ENCODE data around the gene MMADHC. TPM values are rescaled to one million over a fixed set of nuclear protein-coding genes. Genes with fewer than 3 reads are reported as not detected.

MMADHC gene
- total and polyA plus RNA-seq, 2 of the 4 experiments (the other 2 are of a cell fraction), result 62.6 to 112 TPM

- Histone ChIP-seq H2BK120ac (ENCODE audit: low read depth, low read length) (no peak overlapping the region), H2AK9ac (replicated peaks; ENCODE audit: low read depth, low read length, poor library complexity) (no peak overlapping the region), H2BK15ac (ENCODE audit: low read depth, low read length) (no peak overlapping the region), H3K27ac (ENCODE audit: insufficient read depth, low read length) (no peak overlapping the region), H3K56ac (ENCODE audit: extremely low read depth, insufficient read depth, low read length) (no peak overlapping the region), H4K20me1 (ENCODE audit: insufficient read depth, low read length) (no peaks in the 10 kb centered on the region), H2BK20ac (ENCODE audit: low read depth, low read length) (peak overlapping the region; percentile 92), H3K4me2 (ENCODE audit: low read depth, low read length) (peak overlapping the region; percentile 6; the same call in 1 of the 2 replicates), H3K4me3 (ENCODE audit: insufficient read depth, low read depth, low read length) (no peak overlapping the region), H4K91ac (ENCODE audit: insufficient read depth, low read depth, low read length) (no peak overlapping the region), H3K9me1 (ENCODE audit: insufficient read depth, low read length) (peaks cover 6% of the 10 kb centered on the region; the same call in 1 of the 2 replicates), H3K36me3 (ENCODE audit: control insufficient read depth, insufficient read depth, low read length) (no peaks in the 10 kb centered on the region), H3K4ac (ENCODE audit: low read depth, low read length) (no peak overlapping the region), H3K18ac (ENCODE audit: low read depth, low read length) (peak overlapping the region; percentile 82; the same call in 1 of the 2 replicates), H4K8ac (ENCODE audit: low read depth in 2 of 2, low read length in 2 of 2) (peak overlapping the region in 1 of 2 experiments; percentile 89; a peak in 2 of 4 replicates), H3K79me1 (ENCODE audit: low read depth in 1 of 2, low read length in 2 of 2) (no peaks in the 10 kb centered on the region; a peak in 1 of 4 replicates), H3K4me1 (ENCODE audit: control insufficient read depth, insufficient read depth, low read length) (peaks cover 2% of the 10 kb centered on the region), H2AK5ac (ENCODE audit: low read depth, low read length) (no peak overlapping the region), H3K9me3 (ENCODE audit: control insufficient read depth, insufficient read depth, low read length) (no peaks in the 10 kb centered on the region), H3K14ac (replicated peaks; ENCODE audit: low read depth, low read length) (peak overlapping the region; percentile 82; the same call in 1 of the 2 replicates), H3K27me3 (ENCODE audit: control insufficient read depth, insufficient read depth, low read length) (no peaks in the 10 kb centered on the region), H2AFZ (replicated peaks; ENCODE audit: low read length, poor library complexity) (no peak overlapping the region), H3K23ac (ENCODE audit: low read depth, low read length) (no peak overlapping the region), H3K9ac (ENCODE audit: low read depth, low read length) (no peak overlapping the region), H4K5ac (ENCODE audit: low read depth, low read length) (peak overlapping the region; percentile 79; the same call in 1 of the 2 replicates), H2BK5ac (ENCODE audit: low read depth, low read length, poor library complexity, severe bottlenecking) (peak overlapping the region; percentile 93)
- TF ChIP-seq CHD1 (IDR thresholded peaks at IDR 0.05; ENCODE audit: low read depth, low read length) (no peak), FOS (IDR thresholded peaks at IDR 0.05; ENCODE audit: low read depth, low read length) (no peak), POLR2A (IDR thresholded peaks at IDR 0.05; ENCODE audit: low read depth, low read length) (no peak), SMC3 (IDR thresholded peaks at IDR 0.05; ENCODE audit: low read depth, low read length) (no peak), MAZ (IDR thresholded peaks at IDR 0.05; ENCODE audit: borderline replicate concordance, low read depth, low read length) (no peak), CTCF (conservative IDR thresholded peaks at IDR 0.05; ENCODE audit: low read depth, low read length) (no peak), MAFK (IDR thresholded peaks at IDR 0.05; ENCODE audit: low read depth, low read length) (no peak), RFX5 (IDR thresholded peaks at IDR 0.05; ENCODE audit: low read depth, low read length) (no peak), BHLHE40 (IDR thresholded peaks at IDR 0.05; ENCODE audit: low read depth, low read length) (no peak), RAD21 (IDR thresholded peaks at IDR 0.05; ENCODE audit: low read length) (no peak), USF2 (IDR thresholded peaks at IDR 0.05; ENCODE audit: low read depth, low read length) (no peak), RCOR1 (IDR thresholded peaks at IDR 0.05; ENCODE audit: insufficient replicate concordance, low read length) (no peak), NFE2L2 (IDR thresholded peaks at IDR 0.05; ENCODE audit: low read depth, low read length) (no peak), CEBPB (IDR thresholded peaks at IDR 0.05; ENCODE audit: low read depth, low read length) (no peak), MXI1 (IDR thresholded peaks at IDR 0.05; ENCODE audit: borderline replicate concordance, low read depth, low read length) (no peak)
- TF ChIP-seq, protein P1, sequence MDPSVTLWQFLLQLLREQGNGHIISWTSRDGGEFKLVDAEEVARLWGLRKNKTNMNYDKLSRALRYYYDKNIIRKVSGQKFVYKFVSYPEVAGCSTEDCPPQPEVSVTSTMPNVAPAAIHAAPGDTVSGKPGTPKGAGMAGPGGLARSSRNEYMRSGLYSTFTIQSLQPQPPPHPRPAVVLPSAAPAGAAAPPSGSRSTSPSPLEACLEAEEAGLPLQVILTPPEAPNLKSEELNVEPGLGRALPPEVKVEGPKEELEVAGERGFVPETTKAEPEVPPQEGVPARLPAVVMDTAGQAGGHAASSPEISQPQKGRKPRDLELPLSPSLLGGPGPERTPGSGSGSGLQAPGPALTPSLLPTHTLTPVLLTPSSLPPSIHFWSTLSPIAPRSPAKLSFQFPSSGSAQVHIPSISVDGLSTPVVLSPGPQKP (IDR thresholded peaks at IDR 0.05; ENCODE audit: borderline replicate concordance, low read depth, low read length), result no peak
- intact Hi-C loops (cut with micrococcal nuclease) (no loop called here), in situ Hi-C loops (cut with MboI; ENCODE audit: low sequenced_read_pairs) (no loop called here), dilution Hi-C loops (cut with HindIII; ENCODE audit: low sequenced_read_pairs, unreplicated experiment) (no loop called here)
- CTCF ChIA-PET, result interaction anchor here (0.6 kb wide), 1 partner anchor 43 kb away, joined by 3 read pairs; no protein-coding TSS in a partner anchor
- BruUV-seq (replicated peaks), result no TSS peak
- ATAC-seq (ENCODE audit: low read depth) (peak; percentile 85), DNase-seq (peak; percentile 65)
- POLR2A ChIA-PET (ENCODE audit: unreplicated experiment), result no interaction called here
These were observed 18.8 kb upstream of the MMADHC start for GRCh38 chr2:149606251-149606811.
